ENCODE results near the gene PHRF1. TPM values are rescaled to one million over a fixed set of nuclear protein-coding genes. Genes with fewer than 3 reads are reported as not detected.

PHRF1 gene
- polyA plus RNA-seq, 1 donor from 2014 or later: 8.5 TPM

GRCh38 chr11:533586-534395, 42.5 kb upstream of the PHRF1 start:
- no peaks in the 10 kb centered on the region for H3K27me3 ChIP-seq (ENCODE audit: insufficient read depth, low read depth, low read length)
- no peaks in the 10 kb centered on the region for H4K20me1 ChIP-seq (ENCODE audit: insufficient read depth)
- no peaks in the 10 kb centered on the region for H3K9me3 ChIP-seq (ENCODE audit: low read length)
- peak overlapping the region; percentile 82 for H3K9ac ChIP-seq (ENCODE audit: low read length)
- TF ChIP-seq MXI1 (conservative IDR thresholded peaks at IDR 0.05; ENCODE audit: poor library complexity, severe bottlenecking): no peak
- no peak for TF ChIP-seq REST (IDR thresholded peaks at IDR 0.05; ENCODE audit: borderline replicate concordance)
- no peak overlapping the region for H3K27ac ChIP-seq (ENCODE audit: low read length)
- peaks cover 8% of the 10 kb centered on the region for H3K79me2 ChIP-seq (replicated peaks; ENCODE audit: insufficient read depth, low read length)
- peak overlapping the region; percentile 92 for H3K4me3 ChIP-seq (ENCODE audit: low read length)
- H3F3A ChIP-seq (ENCODE audit: insufficient read depth, low read length, poor library complexity, severe bottlenecking): no peaks in the 10 kb centered on the region
- no peaks in the 10 kb centered on the region for H3K9me2 ChIP-seq (ENCODE audit: insufficient read depth, low read length)
- no peaks in the 10 kb centered on the region for H3K36me3 ChIP-seq (ENCODE audit: insufficient read depth, low read length)
- H2AFZ ChIP-seq (ENCODE audit: low read depth, low read length): no peak overlapping the region
- peak overlapping the region; percentile 80 for H3K4me2 ChIP-seq (ENCODE audit: low read length)

GRCh38 chr11:534396-535209, 41.7 kb upstream of the PHRF1 start:
- no peaks in the 10 kb centered on the region for H3K27me3 ChIP-seq (ENCODE audit: insufficient read depth, low read depth, low read length)
- H3K9ac ChIP-seq (ENCODE audit: low read length): peak overlapping the region; percentile 82
- no peak overlapping the region for H2AFZ ChIP-seq (ENCODE audit: low read depth, low read length)
- H4K20me1 ChIP-seq (ENCODE audit: insufficient read depth): no peaks in the 10 kb centered on the region
- H3K4me2 ChIP-seq (ENCODE audit: low read length): peak overlapping the region; percentile 80
- no peak for TF ChIP-seq MXI1 (conservative IDR thresholded peaks at IDR 0.05; ENCODE audit: poor library complexity, severe bottlenecking)
- TF ChIP-seq EZH2 (IDR thresholded peaks at IDR 0.05; ENCODE audit: borderline replicate concordance, insufficient read depth, low read length, poor library complexity, severe bottlenecking): no peak
- no peak for TF ChIP-seq POLR2AphosphoS5 (IDR thresholded peaks at IDR 0.05)
- TF ChIP-seq RAD21 (conservative IDR thresholded peaks at IDR 0.05): no peak
- no peak for TF ChIP-seq SMC3 (conservative IDR thresholded peaks at IDR 0.05; ENCODE audit: poor library complexity)
- TF ChIP-seq REST (IDR thresholded peaks at IDR 0.05; ENCODE audit: borderline replicate concordance): no peak
- no peak for TF ChIP-seq TAF1 (IDR thresholded peaks at IDR 0.05; ENCODE audit: low read depth)
- TF ChIP-seq CTCF (IDR thresholded peaks at IDR 0.05; ENCODE audit: poor library complexity, severe bottlenecking): no peak
- TF ChIP-seq EP300 (conservative IDR thresholded peaks at IDR 0.05; ENCODE audit: poor library complexity, severe bottlenecking): no peak
- no peak overlapping the region for H3K27ac ChIP-seq (ENCODE audit: low read length)
- H3F3A ChIP-seq (ENCODE audit: insufficient read depth, low read length, poor library complexity, severe bottlenecking): no peaks in the 10 kb centered on the region
- peak overlapping the region; percentile 92 for H3K4me3 ChIP-seq (ENCODE audit: low read length)
- H3K36me3 ChIP-seq (ENCODE audit: insufficient read depth, low read length): no peaks in the 10 kb centered on the region
- no peaks in the 10 kb centered on the region for H3K9me3 ChIP-seq (ENCODE audit: low read length)
- H3K9me2 ChIP-seq (ENCODE audit: insufficient read depth, low read length): no peaks in the 10 kb centered on the region
- peaks cover 8% of the 10 kb centered on the region for H3K79me2 ChIP-seq (replicated peaks; ENCODE audit: insufficient read depth, low read length)
